Skeletal muscle satellite cell (primary cell): ENCODE measurements around the gene ETS1. TPM values are rescaled to one million over a fixed set of nuclear protein-coding genes. Genes with fewer than 3 reads are reported as not detected.

Experiments used
- small RNA-seq: library from RNA; depleted of rRNA; stranded (forward); fragments of <200 nt; gene quantifications from one replicate; pipeline ENCODE3, GENCODE V24; 2012

ETS1 gene

Small RNA genes lying within 50 kb of the gene (small RNA-seq; reads per million reads assigned to genes)
- gene MIR6090 = not detected
